HG03460 (cell line): ENCODE measurements around the gene RNPS1.
A peak's percentile ranks its signal among the peaks of the same experiment; 100 is the strongest.
"Not testable (repeated sequence)": the region's sequence is repeated elsewhere in the genome, so short reads cannot be mapped to it uniquely, and the experiment has no call there.

Experiments
- ATAC-seq: cut with Tn5 transposase; IDR thresholded peaks from one replicate; pipeline ENCODE4 v1.9.1; 2021; ENCODE audit not compliant: unreplicated experiment

The RNPS1 gene

GRCh38 chr16:2258530-2258929 lies 9.4 kb downstream of the RNPS1 start:
- not testable (repeated sequence) for ATAC-seq

GRCh38 chr16:2257726-2258125 lies 10.2 kb downstream of the RNPS1 start:
- ATAC-seq = no peak

- no peak for ATAC-seq
These were observed 11.3 kb downstream of the RNPS1 start for GRCh38 chr16:2256531-2257140.

- no peak for ATAC-seq
These were observed 14.6 kb downstream of the RNPS1 start for GRCh38 chr16:2253293-2253692.

GRCh38 chr16:2252806-2253148 lies 15.1 kb downstream of the RNPS1 start:
- ATAC-seq = no peak

- peak; percentile 83 for ATAC-seq
These were observed 16.4 kb downstream of the RNPS1 start, which contains the start of gene ECI1 for GRCh38 chr16:2251296-2252111. Gene ECI1, minus strand, starts transcription at chr16:2251587. Its CDS starts 21 bp downstream, at chr16:2251566.

GRCh38 chr16:2250652-2251295 lies 17.2 kb downstream of the RNPS1 start:
- no peak for ATAC-seq

- no peak for ATAC-seq
These were observed 21.5 kb downstream of the RNPS1 start for GRCh38 chr16:2246301-2246885.

- no peak for ATAC-seq
These were observed 22.8 kb downstream of the RNPS1 start for GRCh38 chr16:2244926-2245795.

- ATAC-seq = no peak
These were observed 23.6 kb downstream of the RNPS1 start for GRCh38 chr16:2244301-2244700.

- ATAC-seq = no peak
These were observed 24.1 kb downstream of the RNPS1 start for GRCh38 chr16:2243781-2244180.

- no peak for ATAC-seq
These were observed 24.8 kb downstream of the RNPS1 start for GRCh38 chr16:2243031-2243528.

GRCh38 chr16:2242598-2242997 lies 25.3 kb downstream of the RNPS1 start:
- no peak for ATAC-seq

GRCh38 chr16:2240331-2240730 lies 27.6 kb downstream of the RNPS1 start:
- not testable (repeated sequence) for ATAC-seq

GRCh38 chr16:2238838-2239675 lies 28.9 kb downstream of the RNPS1 start:
- no peak for ATAC-seq

- ATAC-seq = no peak
These were observed 29.6 kb downstream of the RNPS1 start for GRCh38 chr16:2238150-2238837.

GRCh38 chr16:2237493-2238149 lies 30.3 kb downstream of the RNPS1 start:
- no peak for ATAC-seq

GRCh38 chr16:2237102-2237482 lies 30.8 kb downstream of the RNPS1 start:
- ATAC-seq = no peak
